ENCODE results near the gene VPS8.

VPS8 gene

DNA sequence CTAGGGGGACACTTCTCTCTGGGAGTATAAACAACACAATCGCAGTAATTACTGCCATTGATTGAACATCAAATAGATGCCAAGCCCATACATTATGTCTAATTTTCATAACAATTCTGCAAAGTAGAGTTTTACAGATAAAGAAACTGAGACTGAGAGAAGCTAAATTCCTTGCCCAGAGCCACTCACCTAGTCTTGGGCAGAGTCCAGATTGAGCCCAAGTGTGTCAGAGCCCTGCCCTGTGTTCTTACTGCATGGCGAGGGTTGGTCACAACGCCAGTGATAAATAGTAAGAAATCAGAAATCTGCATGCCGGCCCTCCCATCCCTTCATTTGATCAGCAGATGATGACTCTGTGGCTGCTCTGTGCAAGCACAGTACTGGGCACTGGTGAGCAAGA, 234.6 kb downstream of the VPS8 start:
- DNase-seq (ENCODE audit: low read depth) = no peak
- H3K4me3 ChIP-seq (ENCODE audit: low read depth, low read length) = no peak overlapping the region
- TF ChIP-seq, protein P1, sequence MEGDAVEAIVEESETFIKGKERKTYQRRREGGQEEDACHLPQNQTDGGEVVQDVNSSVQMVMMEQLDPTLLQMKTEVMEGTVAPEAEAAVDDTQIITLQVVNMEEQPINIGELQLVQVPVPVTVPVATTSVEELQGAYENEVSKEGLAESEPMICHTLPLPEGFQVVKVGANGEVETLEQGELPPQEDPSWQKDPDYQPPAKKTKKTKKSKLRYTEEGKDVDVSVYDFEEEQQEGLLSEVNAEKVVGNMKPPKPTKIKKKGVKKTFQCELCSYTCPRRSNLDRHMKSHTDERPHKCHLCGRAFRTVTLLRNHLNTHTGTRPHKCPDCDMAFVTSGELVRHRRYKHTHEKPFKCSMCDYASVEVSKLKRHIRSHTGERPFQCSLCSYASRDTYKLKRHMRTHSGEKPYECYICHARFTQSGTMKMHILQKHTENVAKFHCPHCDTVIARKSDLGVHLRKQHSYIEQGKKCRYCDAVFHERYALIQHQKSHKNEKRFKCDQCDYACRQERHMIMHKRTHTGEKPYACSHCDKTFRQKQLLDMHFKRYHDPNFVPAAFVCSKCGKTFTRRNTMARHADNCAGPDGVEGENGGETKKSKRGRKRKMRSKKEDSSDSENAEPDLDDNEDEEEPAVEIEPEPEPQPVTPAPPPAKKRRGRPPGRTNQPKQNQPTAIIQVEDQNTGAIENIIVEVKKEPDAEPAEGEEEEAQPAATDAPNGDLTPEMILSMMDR (conservative IDR thresholded peaks at IDR 0.05; ENCODE audit: low read depth, low read length) = no peak

DNA sequence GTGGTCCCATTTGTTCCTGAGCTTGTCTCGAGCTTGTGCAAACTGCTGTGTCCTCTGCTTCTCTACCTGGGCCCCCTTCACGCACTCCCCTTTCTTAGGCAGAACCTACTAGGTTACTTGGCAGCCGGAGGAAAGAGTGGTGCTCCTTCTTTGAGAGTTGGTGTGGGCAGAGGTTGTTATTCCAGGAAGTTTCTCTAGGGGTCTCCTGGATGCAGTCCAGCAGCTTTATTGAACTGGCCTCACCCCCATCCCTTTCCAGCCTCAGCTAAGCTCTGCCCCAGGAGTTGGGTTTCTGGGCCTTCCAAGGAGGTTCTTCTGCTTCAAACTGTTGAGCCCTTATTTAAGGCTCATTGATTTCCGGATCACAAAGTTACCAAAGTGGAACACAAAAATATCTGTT, 237.7 kb downstream of the VPS8 start:
- no peak for DNase-seq (ENCODE audit: low read depth)
- TF ChIP-seq, protein P1 (conservative IDR thresholded peaks at IDR 0.05; ENCODE audit: low read depth, low read length) = no peak
- H3K4me3 ChIP-seq (ENCODE audit: low read depth, low read length) = no peak overlapping the region

DNA sequence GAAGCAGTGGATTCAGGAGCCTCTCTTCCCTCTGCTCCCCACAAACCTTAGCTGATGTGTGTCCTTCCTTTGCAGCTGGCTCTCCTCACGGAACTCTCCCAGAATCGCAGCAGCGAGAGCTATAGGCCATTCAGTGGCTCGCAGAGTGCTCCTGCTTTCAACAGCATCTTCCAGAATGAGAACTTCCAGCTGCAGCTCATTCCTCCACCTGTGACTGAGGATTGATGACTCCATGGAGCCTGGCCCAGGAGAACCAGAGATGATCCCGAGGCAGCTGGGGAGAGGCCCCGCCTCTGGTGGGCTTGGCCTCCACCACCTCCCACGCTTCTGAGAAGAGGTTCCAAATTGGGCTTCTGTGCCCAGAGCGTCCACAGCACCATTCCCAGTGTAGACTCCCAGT, 239.8 kb downstream of the VPS8 start:
- TF ChIP-seq, protein P1 (conservative IDR thresholded peaks at IDR 0.05; ENCODE audit: low read depth, low read length) = no peak
- DNase-seq (ENCODE audit: low read depth) = no peak
- H3K4me3 ChIP-seq (ENCODE audit: low read depth, low read length) = no peak overlapping the region

DNA sequence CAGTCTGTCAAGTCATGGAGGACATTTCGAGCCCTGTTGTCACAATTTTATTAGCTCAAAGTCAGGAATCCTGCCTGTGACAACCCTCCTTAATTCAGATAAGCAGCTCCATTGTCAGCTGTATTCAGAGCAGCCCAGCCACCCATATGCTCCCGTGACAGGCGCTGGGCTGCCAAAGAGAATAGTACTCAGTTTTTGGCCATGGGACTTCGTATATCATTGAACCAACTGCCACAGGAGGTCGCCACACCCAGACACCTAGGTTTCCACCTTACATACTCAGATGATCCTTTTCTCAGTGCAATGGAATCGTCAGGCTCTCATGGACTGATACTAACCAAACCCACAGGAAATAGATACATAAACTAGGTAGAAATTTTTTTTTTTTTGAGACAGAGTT, 240.7 kb downstream of the VPS8 start:
- TF ChIP-seq, protein P1 (conservative IDR thresholded peaks at IDR 0.05; ENCODE audit: low read depth, low read length) = no peak
- no peak overlapping the region for H3K4me3 ChIP-seq (ENCODE audit: low read depth, low read length)
- no peak for DNase-seq (ENCODE audit: low read depth)

DNA sequence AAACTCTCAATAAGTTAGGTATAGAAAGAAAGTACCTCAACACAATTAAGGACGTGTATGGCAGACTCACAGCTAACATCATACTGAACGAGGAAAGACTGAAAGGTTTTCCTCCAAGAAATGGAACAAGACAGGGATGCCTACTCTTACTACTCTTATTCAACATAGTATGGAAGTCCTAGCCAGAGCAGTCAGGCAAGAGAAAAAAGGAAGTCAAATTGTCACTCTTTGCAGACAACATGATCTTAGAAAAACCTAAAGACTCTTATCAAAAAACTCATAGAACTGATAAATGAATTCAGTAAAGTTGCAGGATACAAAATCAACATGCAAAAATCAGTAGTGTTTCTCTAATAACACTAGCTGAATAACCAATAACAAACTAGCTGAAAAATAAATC, 244.9 kb downstream of the VPS8 start:
- TF ChIP-seq, protein P1 (conservative IDR thresholded peaks at IDR 0.05; ENCODE audit: low read depth, low read length) = no peak

DNA sequence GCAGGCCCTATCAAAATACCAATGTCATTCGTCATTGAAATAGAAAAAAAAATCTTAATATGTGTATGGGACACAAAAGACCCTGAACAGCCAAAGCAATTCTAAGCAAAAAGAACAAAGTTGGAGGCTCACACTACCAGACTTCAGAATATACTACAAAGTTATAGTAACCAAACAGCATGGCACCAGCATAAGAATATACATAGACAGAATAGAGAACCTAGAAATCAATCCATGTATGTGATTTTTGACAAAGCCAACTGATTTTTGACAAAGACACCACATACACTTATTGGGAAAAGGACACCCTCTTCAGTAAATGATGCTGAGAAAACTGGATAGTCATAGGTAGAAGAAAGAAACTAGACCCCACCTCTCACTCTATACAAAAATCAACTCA, 245.9 kb downstream of the VPS8 start:
- DNase-seq (ENCODE audit: low read depth) = no peak
- H3K4me3 ChIP-seq (ENCODE audit: low read depth, low read length) = no peak overlapping the region
- TF ChIP-seq, protein P1 (conservative IDR thresholded peaks at IDR 0.05; ENCODE audit: low read depth, low read length) = no peak

More for the DNA sequence above, 244.9 kb downstream of the VPS8 start:
- no peak for DNase-seq (ENCODE audit: low read depth)
- no peak overlapping the region for H3K4me3 ChIP-seq (ENCODE audit: low read depth, low read length)

DNA sequence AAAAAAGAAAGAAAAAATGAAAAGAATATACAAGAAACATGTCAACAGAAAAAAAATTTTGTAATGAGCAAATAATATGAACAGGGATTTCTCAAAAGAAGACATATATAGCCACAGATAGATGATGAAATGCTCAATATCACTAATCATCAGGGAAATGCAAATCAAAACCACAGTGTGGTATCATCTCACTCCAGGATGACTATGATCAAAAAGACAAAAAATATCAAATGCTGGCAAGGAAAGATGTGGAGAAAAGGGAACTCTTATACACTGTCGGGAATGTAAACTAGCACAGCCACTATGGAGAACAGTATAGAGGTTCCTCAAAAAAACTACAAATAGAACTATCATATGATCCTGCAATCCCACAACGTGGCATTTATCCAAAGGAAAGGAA, 246.8 kb downstream of the VPS8 start:
- no peak for DNase-seq (ENCODE audit: low read depth)
- TF ChIP-seq, protein P1 (conservative IDR thresholded peaks at IDR 0.05; ENCODE audit: low read depth, low read length) = no peak
- H3K4me3 ChIP-seq (ENCODE audit: low read depth, low read length) = no peak overlapping the region

Data from choroid plexus epithelial cell (primary cell).